NCI-H345 treated with DMSO at 0.1 percent for 48 hours (cell line): ENCODE data around the gene KCND1.

Source experiments
- DNase-seq: peaks from one replicate; lab custom pipeline; 2025; ENCODE audit not compliant: unreplicated experiment; lab: John Stamatoyannopoulos, UW

KCND1 gene

DNA sequence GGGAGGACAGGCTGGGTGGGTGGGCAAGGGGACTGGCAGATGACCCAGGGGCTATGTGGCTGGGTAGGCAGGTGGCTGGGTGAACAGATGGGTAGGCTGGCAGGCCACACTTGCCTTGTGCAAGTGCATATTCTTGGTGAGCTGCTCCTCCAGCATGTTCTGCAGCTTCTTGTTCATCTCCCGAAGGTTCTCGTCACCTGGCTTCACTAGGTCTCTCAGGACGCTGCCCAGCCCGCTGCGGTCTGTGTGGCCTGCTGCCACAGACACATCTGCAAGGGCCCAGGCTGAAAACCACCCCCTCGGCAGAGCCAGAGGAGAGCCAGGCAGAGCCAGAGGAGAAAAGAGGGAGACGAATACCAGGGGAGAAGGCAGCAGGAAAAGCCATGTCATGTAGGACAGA lies 3.4 kb upstream of the KCND1 start:
- DNase-seq: no peak

- DNase-seq: no peak
Measured at GRCh38 chrX:48974574-48974973, 2.9 kb upstream of the KCND1 start.

DNA sequence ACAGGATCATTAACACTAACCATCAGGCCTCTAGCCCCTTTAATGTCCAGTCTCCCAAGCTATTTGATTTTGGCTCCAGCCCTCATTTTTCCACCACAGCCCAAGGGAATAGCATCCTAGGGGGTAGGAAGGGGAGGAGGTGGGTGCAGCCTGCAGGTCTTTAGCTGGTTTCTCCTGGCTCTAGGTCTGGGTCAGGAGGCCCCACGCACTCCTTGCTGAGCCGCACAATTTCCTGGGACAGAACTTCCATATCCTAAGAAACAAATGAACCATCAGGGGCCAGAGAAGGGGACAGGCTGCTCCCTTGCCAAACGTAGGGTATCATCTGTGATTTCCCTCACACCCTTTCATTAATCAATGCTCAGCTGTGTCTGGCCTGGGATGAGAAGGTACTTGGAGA lies 2.4 kb upstream of the KCND1 start:
- DNase-seq: no peak

GRCh38 chrX:48972220-48973164 lies 848 bp upstream of the KCND1 start:
- peak; percentile 7 for DNase-seq

- DNase-seq: no peak
Measured at GRCh38 chrX:48969471-48969870, 2.2 kb downstream of the KCND1 start.

- no peak for DNase-seq
Measured at GRCh38 chrX:48968377-48968776, 3.3 kb downstream of the KCND1 start.

DNA sequence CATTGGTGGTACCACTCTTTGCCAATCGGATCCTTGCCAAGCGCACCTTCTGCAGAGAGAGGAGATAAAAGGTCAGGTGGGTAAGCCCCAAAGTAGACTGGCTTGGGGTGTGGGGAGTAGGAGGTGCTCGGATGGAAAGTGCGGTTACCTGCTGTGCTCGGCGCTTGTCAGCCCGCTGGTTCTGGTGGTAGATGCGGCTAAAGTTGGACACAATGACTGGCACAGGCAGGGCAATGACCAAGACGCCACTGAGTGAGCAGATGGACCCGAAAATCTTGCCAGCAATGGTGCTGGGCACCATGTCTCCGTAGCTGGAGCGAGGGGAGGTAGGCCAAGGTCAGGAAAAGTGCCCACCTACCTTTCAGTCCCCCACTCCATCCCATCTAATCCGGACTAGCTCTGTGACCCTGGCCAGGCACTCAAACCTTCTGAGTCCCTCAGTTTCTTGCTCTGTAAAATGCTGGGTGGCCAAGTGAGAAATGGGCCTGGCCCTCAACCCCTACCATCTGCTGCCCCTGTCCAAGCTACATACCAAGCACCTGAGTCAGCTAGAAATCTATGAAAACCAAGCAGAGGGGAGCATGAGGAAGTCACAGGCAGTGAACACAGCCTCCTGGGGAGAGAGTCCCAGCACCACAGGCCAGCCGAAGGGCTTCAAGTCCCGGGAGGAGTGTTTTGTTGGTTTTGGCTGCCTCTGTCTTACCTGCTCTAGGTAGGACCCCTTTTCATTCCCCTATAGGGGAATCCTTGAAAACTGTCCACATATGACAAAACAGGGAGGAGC lies 4.7 kb downstream of the KCND1 start:
- DNase-seq: no peak

DNA sequence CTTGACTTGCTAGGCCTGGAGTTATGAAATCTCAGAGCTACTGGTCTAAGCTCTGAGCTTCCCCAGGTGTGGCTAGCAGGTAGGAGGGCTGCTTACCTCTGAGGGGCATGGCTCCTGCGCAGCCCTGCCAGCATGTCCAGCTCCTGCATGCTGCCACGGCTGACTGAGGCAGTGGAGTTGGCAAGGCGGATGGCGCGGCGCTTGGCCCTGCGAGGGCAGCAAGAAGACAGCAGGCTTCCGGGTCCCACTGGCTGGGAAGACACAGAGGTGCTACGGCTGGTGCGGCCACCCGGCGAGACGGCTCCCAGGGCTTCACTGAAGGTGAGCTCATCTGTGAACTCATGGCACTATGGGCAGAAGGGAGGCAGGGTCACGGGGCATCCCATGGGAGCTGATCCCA lies 5.7 kb downstream of the KCND1 start:
- DNase-seq: no peak

DNA sequence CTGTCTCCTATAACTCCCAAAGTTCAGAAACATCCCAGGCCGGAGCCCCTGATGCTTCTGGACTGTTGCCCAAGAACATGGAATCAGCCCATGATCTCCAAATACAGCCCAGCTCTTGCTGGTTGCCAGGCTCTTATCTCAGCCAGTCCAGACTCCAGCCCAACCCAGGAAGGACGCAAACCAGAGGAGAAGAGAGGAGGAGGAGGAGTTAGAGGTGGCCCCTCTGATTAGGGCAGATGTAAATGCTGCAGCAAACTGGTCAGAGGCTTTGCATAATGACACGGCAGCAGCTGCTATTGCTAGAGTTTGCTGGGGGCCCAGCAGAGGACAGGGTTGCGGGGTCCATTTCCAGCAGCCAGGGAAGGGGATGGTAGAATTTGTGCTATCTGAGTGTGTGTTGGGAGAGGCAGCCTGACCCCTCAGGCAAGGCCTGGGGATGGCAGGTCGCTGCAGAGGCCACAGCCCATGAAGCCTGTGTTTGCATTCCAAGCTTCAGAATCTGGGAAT lies 10.0 kb downstream of the KCND1 start:
- DNase-seq: no peak

GRCh38 chrX:48960291-48960690 lies 11.4 kb downstream of the KCND1 start:
- DNase-seq: no peak

DNA sequence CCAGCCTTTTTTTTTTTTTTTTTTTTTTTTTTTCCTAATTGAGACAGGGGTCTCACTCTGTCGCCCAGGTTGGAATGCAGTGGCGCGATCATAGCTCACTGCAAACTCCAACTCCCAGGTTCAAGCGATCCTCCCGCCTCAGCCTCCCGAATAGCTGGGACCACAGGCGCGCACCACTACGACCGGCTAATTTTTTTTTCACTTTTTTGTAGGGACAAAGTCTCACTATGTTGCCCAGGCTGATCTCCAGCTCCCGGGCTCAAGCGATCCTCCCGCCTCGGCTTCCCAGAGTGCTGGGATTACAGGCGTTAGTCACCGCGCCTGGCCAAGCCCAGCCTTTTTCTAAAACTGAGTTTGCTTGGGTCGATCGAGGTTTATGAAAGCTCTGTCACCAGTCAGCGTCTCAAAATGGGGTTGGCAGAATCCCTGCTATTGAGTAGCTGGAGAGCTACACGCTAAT lies 13.0 kb downstream of the KCND1 start:
- no peak for DNase-seq

- peak; percentile 91 for DNase-seq
Measured at GRCh38 chrX:48957827-48958634, 13.6 kb downstream of the KCND1 start.

- DNase-seq: peak; percentile 50
Measured at GRCh38 chrX:48957477-48957826, 14.2 kb downstream of the KCND1 start, which contains the start of gene OTUD5. Gene OTUD5, minus strand, starts transcription at chrX:48957607. Its CDS starts 37 bp downstream, at chrX:48957570.

DNA sequence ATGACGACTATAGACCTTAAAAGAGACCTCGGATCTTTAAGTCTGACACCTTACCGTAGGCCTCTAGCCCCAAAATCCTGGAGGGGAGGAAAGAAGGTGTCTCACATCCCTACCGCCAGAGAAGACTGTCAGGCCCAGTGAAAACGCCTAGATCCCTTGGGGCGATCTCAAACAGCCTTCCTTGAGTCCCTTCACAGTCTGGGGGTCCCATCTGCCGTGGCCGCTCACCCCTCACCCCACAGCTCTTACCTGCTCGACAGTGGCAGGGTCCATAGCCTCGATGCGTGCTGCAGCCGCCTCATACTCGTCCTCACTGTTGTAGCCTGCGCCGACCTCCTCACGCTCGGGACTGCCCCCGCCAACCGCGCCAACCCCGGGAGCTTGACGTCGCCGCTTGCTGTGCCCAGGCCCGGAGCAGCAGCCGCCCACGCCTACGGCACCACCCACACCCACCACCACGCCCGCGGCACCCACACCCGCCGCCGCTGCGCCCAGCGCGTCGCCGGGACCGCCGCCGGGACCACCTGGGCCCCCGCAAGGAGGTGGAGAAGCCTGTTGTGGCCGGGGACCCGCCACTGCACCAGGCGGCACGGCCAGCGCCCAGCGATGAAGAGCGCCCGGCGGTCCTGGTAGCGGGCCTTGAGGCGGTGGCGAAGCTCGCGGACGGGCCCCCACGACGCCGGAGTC lies 14.8 kb downstream of the KCND1 start:
- no peak for DNase-seq

DNA sequence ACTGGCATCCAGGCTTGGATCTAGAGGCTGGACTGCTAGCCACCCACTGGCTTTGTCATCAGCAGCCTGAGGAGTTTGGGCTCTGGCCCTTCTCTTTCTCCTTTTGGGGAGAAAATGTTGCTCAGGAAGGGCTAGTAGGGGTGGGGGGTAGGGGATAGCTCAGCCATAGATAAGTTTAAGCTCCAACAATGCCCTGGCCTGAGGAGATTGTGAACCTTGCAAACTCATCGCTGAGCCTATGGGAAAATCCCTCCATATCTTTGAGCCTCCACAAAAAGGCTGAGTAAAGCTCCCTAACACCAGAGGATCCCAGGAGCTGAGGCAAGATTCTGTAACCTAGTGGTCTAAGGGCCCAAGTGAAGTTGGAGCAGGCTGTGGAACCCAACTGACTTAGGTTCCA lies 23.1 kb downstream of the KCND1 start:
- DNase-seq: no peak

GRCh38 chrX:48945517-48946348 lies 25.9 kb downstream of the KCND1 start:
- no peak for DNase-seq

DNA sequence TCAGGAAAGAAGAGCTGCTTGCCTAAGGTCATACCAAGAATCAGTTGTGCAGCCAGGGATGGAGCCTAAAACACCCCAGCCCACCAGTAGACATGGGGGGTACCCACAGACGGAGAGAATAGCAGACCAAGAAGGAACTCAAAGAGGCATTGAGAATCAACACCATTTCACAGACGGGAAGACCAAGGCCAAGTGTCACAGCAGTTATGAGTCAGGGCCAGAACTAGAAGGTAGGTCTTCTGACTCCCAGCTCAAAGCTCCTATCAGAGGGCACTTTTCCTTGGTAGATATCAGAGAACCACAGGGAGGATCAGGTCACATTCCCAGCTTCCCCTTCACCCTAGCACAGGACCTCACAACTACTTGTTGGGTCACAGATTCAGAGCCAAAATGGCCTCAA lies 28.7 kb downstream of the KCND1 start:
- DNase-seq: no peak

- no peak for DNase-seq
Measured at GRCh38 chrX:48940404-48940955, 31.2 kb downstream of the KCND1 start.

GRCh38 chrX:48939524-48940228 lies 32.0 kb downstream of the KCND1 start:
- no peak for DNase-seq
